HCT116 (cell line): ENCODE data around the gene ITGA4.

Experiments
- EZH2 ChIP-seq: fragments of 200-600 bp; sonication (generic); IDR thresholded peaks from 2 replicates; pipeline ENCODE4 v1.6.1; 2017; ENCODE audit warnings: antibody characterized with exemption, mixed run types
- FOSL1 ChIP-seq: IDR thresholded peaks from 2 replicates; pipeline ENCODE4 v1.6.1; 2012; ENCODE audit warnings: low read depth
- POLR2AphosphoS5 ChIP-seq: IDR thresholded peaks from 2 replicates; pipeline ENCODE4 v1.6.1; 2011; ENCODE audit warnings: mild to moderate bottlenecking, low read depth, low read length, moderate library complexity
- RAD21 ChIP-seq: IDR thresholded peaks from 2 replicates; pipeline ENCODE4 v1.6.1; 2012; ENCODE audit warnings: low read depth, mild to moderate bottlenecking
- REST ChIP-seq: IDR thresholded peaks from 2 replicates; pipeline ENCODE4 v1.6.1; 2012; ENCODE audit warnings: low read depth
- SIN3A ChIP-seq: IDR thresholded peaks from 2 replicates; pipeline ENCODE4 v1.6.1; 2012; ENCODE audit warnings: low read depth
- ZNF274 ChIP-seq: fragments of 200-500 bp; sonication (Bioruptor generic); IDR thresholded peaks from 2 replicates; pipeline ENCODE4 v1.6.1; 2014; ENCODE audit warnings: mild to moderate bottlenecking, low read depth, low read length, inconsistent platforms
- TF ChIP-seq, protein P1 (sequence below), 3 experiments: fragments of 200-600 bp in 1 of 3; sonication (generic) in 1 of 3; IDR thresholded peaks in 2 of 3; conservative IDR thresholded peaks in 1 of 3; 2 replicates each; pipeline ENCODE4 v1.5.1; 2012 to 2017; ENCODE audit warnings: low read depth in 2 of 3, low read length in 2 of 3, antibody characterized with exemption in 1 of 3, borderline replicate concordance in 1 of 3, control low read depth in 1 of 3, mild to moderate bottlenecking in 1 of 3, mixed read lengths in 1 of 3, mixed run types in 1 of 3, moderate library complexity in 1 of 3; ENCODE audit not compliant: insufficient read depth in 1 of 3
- TF ChIP-seq, protein P2 (sequence below): IDR thresholded peaks from 2 replicates; pipeline ENCODE4 v1.6.1; 2012

- TF ChIP-seq FOSL1 (no peak), RAD21 (no peak; the same call in 1 of the 2 replicates), REST (no peak), POLR2AphosphoS5 (no peak), SIN3A (no peak), ZNF274 (no peak), EZH2 (no peak)
- TF ChIP-seq, protein P1, sequence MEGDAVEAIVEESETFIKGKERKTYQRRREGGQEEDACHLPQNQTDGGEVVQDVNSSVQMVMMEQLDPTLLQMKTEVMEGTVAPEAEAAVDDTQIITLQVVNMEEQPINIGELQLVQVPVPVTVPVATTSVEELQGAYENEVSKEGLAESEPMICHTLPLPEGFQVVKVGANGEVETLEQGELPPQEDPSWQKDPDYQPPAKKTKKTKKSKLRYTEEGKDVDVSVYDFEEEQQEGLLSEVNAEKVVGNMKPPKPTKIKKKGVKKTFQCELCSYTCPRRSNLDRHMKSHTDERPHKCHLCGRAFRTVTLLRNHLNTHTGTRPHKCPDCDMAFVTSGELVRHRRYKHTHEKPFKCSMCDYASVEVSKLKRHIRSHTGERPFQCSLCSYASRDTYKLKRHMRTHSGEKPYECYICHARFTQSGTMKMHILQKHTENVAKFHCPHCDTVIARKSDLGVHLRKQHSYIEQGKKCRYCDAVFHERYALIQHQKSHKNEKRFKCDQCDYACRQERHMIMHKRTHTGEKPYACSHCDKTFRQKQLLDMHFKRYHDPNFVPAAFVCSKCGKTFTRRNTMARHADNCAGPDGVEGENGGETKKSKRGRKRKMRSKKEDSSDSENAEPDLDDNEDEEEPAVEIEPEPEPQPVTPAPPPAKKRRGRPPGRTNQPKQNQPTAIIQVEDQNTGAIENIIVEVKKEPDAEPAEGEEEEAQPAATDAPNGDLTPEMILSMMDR (IDR thresholded peaks at IDR 0.05 in 2 of 3, conservative IDR thresholded peaks at IDR 0.05 in 1 of 3; ENCODE audit: borderline replicate concordance in 1 of 3, insufficient read depth in 1 of 3, low read depth in 2 of 3, low read length in 2 of 3) = peak in 2 of 3 experiments; percentile 27 to 57; a peak in 3 of 6 replicates
- TF ChIP-seq, protein P2, sequence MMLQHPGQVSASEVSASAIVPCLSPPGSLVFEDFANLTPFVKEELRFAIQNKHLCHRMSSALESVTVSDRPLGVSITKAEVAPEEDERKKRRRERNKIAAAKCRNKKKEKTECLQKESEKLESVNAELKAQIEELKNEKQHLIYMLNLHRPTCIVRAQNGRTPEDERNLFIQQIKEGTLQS = no peak
Observed at GRCh38 chr2:181430406-181431118, 26.6 kb upstream of the ITGA4 start.
